Amniotic stem cell (primary cell): ENCODE results near the gene RSPO1.

Experiments
- DNase-seq: peaks from one replicate; lab custom pipeline; 2025; lab: John Stamatoyannopoulos, UW

Gene RSPO1

DNA sequence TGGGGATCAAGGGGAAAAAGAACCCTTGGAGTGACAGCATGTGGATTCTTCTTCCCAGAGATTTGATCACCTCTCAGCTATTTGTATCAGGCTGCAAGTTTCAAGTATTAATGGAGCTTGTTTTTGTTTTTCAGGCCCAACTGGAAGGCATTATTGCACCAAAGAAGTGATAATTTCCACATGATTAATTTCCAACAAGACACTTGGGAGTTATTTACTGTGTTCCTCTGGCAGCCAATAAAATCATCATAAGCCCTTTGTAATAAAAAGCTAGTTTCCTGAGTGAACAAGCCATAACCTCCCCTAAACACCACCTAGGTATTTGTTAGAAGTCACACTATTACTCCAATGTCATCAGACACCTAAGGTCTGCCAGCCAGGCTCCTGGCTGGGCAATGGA is 69.8 kb downstream of the RSPO1 start:
- DNase-seq, result no peak

GRCh38 chr1:37562984-37563383 is 71.7 kb downstream of the RSPO1 start:
- no peak for DNase-seq
